Stomach (tissue), 9 donors: Measurements from ENCODE around the gene CDCA7L. TPM values are rescaled to one million over a fixed set of nuclear protein-coding genes. Genes with fewer than 3 reads are reported as not detected.

Experiments
- DNase-seq, 2 donors: peaks; one replicate each; pipeline versions ENCODE4 v3.0.0 to v3.0.0-alpha.2; 2013 to 2019
- H3K27ac ChIP-seq, 5 donors: fragments of 200-600 bp in 4 of 5; sonication (generic) in 4 of 5; one replicate each; pipeline ENCODE4 v1.5.1; 2013 to 2019; ENCODE audit warnings: mild to moderate bottlenecking in 1 of 5, moderate library complexity in 1 of 5
- H3K27me3 ChIP-seq, 3 donors: fragments of 200-600 bp; sonication (generic); one replicate each; pipeline ENCODE4 v1.5.1; 2017 to 2019; ENCODE audit warnings: mixed run types in 1 of 3
- H3K36me3 ChIP-seq, 4 donors: fragments of 200-600 bp; sonication (generic); 1 replicate in 3 of 4; 2 replicates in 1 of 4; pipeline ENCODE4 v1.5.1; 2016 to 2019
- H3K4me1 ChIP-seq, 4 donors: fragments of 200-600 bp; sonication (generic); one replicate each; pipeline ENCODE4 v1.5.1; 2016 to 2019
- H3K4me3 ChIP-seq, 4 donors: fragments of 200-600 bp; sonication (generic) in 3 of 4; one replicate each; pipeline ENCODE4 v1.5.1; 2016 to 2019; ENCODE audit warnings: mild to moderate bottlenecking in 1 of 4
- H3K9me3 ChIP-seq, 4 donors: fragments of 200-600 bp; sonication (generic); one replicate each; pipeline ENCODE4 v1.5.1; 2016 to 2019
- EP300 ChIP-seq: sonication (generic); formaldehyde crosslinking; IDR thresholded peaks from one replicate; pipeline ENCODE4 v1.6.1; 2017; ENCODE audit warnings: antibody characterized with exemption
- POLR2A ChIP-seq, 4 donors: fragments of 450-650 bp; IDR thresholded peaks; one replicate each; pipeline ENCODE4 v1.6.1; 2016; ENCODE audit warnings: antibody characterized with exemption in 4 of 4, control low read depth in 2 of 4, mild to moderate bottlenecking in 1 of 4, moderate library complexity in 1 of 4
- POLR2AphosphoS5 ChIP-seq, 3 donors: sonication (generic); formaldehyde crosslinking; IDR thresholded peaks; one replicate each; pipeline ENCODE4 v1.6.1; 2016; ENCODE audit warnings: antibody characterized with exemption in 3 of 3
- WGBS, 5 donors: extraction: QIAGEN DNeasy Blood & Tissue Kit in 3 of 5; methylation state at CpG; one replicate each; pipeline versions ENCODE4 v1.1.5 to v1.1.7; 2013 to 2018; 5-methylcytosine and 5-hydroxymethylcytosine counted together
- intact Hi-C: fragments of 100-400 bp; cut with DNase I; formaldehyde crosslinking; loops from one replicate; pipeline ENCODE4 v1.15.1; 2023; ENCODE audit warnings: low total_unique reads
- polyA plus RNA-seq, 3 donors: library from polyadenylated mRNA; stranded (reverse); fragments of 200-250 nt; gene quantifications; one replicate each; pipeline ENCODE4 v1.2.3, GENCODE V29; 2013
- total RNA-seq, 5 donors: library from RNA; depleted of rRNA; stranded (reverse); fragments of >200 nt; gene quantifications; one replicate each; pipeline versions ENCODE4 v1.1.0 to v1.2.3, GENCODE V29; 2014 to 2016
- TF ChIP-seq, protein P1 (sequence below), 7 experiments: fragments of 450-650 bp in 4 of 7; fragments of 200-600 bp in 3 of 7; sonication (generic) in 3 of 7; IDR thresholded peaks; one replicate each; pipeline ENCODE4 v1.5.1; 2016 to 2019; ENCODE audit warnings: antibody characterized with exemption in 7 of 7, control low read depth in 2 of 7, mild to moderate bottlenecking in 1 of 7
- donor health status: healthy with polysubstance abuse.
- donor health status: Bipolar disorder and iron deficiency.
- donor health status: healthy.

CDCA7L gene
- total and polyA plus RNA-seq, 8 donors = 5.4 to 89.8 (median 19.1) TPM

DNA sequence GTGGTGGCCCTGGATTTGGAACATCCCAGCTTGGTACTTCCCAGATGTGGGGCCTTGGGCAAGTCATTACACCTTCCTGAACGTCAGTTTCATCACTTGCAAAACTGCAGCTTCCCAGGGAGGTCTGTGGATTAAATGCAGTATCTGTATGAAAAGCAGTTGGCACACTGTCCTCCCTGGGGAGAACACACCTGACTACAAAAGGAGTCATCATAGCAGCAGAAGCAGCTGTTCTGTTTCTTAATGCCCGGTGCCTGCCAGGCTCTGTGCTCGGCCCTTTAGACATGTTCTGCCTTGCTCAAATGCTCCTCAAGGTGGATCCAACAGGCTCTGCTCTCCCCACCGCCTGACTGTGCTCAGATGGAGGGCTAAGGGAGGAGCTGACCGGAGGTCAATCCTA lies 31.0 kb downstream of the CDCA7L start:
- WGBS, 5 donors = 85 to 97% (median 93%) methylated on average over 5 of the region's 5 CpGs
- peaks cover 5 to 51% (median 45%) of the 10 kb centered on the region in 4 donors for H3K36me3 ChIP-seq

DNA sequence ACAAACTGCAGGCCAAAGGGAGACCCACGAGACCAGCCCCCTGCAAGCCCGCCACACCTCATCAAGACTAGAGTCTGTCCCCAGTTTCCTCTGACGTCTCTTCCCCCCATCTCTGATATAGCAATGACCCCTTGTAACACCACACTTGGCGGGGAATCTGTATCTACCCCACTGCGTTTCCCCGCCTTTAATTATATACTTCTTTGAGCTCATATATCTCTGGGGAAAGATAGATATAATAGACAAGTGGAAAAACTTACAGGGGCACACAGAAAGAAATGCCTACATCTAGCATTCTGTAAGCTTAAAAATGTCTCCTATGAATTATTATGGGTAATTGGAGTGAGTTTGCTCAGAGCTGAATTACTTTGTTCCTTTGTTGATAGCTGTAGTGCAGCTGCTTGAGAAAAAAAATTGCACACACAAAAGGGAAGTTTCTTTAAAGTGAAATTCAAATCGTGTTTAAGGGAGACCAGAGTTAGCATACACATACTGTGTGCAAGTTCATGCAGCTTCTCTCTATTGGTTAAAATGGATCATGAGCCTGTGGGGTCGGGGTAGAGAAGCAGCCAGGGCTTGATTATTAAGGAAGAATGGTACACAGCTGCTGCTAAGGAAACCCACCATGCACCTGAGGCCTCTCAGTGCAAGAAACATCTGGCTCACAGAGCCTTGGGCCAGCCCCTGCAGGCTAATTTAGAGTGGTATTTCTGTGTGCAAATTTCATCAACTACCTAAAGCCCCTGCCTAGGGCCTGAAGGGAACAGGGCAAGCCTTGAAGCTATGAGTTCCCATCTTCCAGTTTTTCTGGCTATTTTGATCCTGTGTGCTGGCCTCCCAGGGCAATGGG lies 32.5 kb downstream of the CDCA7L start:
- H3K27me3 ChIP-seq = no peaks in the 10 kb centered on the region
- H3K9me3 ChIP-seq = no peaks in the 10 kb centered on the region
- WGBS, 5 donors = 78 to 82% (median 79%) methylated on average over 8 of the region's 8 CpGs
- no peak overlapping the region for H3K27ac ChIP-seq
- peaks cover 6 to 65% (median 59%) of the 10 kb centered on the region in 4 donors for H3K36me3 ChIP-seq
- no peak overlapping the region for H3K4me3 ChIP-seq
- TF ChIP-seq EP300 = no peak
- TF ChIP-seq, protein P1, sequence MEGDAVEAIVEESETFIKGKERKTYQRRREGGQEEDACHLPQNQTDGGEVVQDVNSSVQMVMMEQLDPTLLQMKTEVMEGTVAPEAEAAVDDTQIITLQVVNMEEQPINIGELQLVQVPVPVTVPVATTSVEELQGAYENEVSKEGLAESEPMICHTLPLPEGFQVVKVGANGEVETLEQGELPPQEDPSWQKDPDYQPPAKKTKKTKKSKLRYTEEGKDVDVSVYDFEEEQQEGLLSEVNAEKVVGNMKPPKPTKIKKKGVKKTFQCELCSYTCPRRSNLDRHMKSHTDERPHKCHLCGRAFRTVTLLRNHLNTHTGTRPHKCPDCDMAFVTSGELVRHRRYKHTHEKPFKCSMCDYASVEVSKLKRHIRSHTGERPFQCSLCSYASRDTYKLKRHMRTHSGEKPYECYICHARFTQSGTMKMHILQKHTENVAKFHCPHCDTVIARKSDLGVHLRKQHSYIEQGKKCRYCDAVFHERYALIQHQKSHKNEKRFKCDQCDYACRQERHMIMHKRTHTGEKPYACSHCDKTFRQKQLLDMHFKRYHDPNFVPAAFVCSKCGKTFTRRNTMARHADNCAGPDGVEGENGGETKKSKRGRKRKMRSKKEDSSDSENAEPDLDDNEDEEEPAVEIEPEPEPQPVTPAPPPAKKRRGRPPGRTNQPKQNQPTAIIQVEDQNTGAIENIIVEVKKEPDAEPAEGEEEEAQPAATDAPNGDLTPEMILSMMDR (IDR thresholded peaks at IDR 0.05) = no peak
- no peak for TF ChIP-seq POLR2A (IDR thresholded peaks at IDR 0.05)
- no peak for TF ChIP-seq POLR2AphosphoS5 (IDR thresholded peaks at IDR 0.05)
- peaks cover 0 to 15% (median 5%) of the 10 kb centered on the region in 4 donors for H3K4me1 ChIP-seq
- no peak for DNase-seq
- intact Hi-C loops = no loop called here

More for the DNA sequence above, 31.0 kb downstream of the CDCA7L start:
- no peaks in the 10 kb centered on the region for H3K9me3 ChIP-seq
- H3K27me3 ChIP-seq = no peaks in the 10 kb centered on the region
- peaks cover 0 to 15% (median 6%) of the 10 kb centered on the region in 4 donors for H3K4me1 ChIP-seq
- TF ChIP-seq POLR2A (IDR thresholded peaks at IDR 0.05) (no peak), POLR2AphosphoS5 (IDR thresholded peaks at IDR 0.05) (no peak), EP300 (no peak)
- TF ChIP-seq, protein P1 (IDR thresholded peaks at IDR 0.05) = no peak
- intact Hi-C loops = no loop called here
- no peak overlapping the region for H3K4me3 ChIP-seq
- no peak for DNase-seq
- no peak overlapping the region for H3K27ac ChIP-seq

DNA sequence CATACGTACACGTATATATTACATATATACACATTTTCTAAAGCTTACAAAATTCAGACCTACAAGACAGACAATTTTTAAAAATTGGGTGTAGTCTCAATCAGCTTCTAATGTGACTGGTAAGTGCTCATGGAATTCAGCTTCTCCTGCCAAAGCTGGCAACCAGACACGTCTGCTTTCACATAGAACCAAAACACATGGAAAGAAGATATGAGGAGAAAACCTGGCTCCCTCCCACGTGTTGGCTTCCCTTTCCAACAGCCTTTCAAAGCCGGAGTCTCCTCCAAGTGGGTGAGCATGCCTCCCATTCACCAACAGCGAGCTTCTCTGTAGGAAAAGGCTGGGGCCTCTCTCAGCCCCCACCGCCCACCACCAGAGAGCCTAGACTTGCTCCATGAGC lies 33.4 kb downstream of the CDCA7L start:
- H3K4me3 ChIP-seq = no peak overlapping the region
- peaks cover 13 to 73% (median 67%) of the 10 kb centered on the region in 4 donors for H3K36me3 ChIP-seq
- 46 to 66% (median 57%) methylated on average over 7 of the region's 7 CpGs for WGBS, 5 donors
- peaks cover 0 to 15% (median 5%) of the 10 kb centered on the region in 4 donors for H3K4me1 ChIP-seq
- H3K9me3 ChIP-seq = no peaks in the 10 kb centered on the region
- DNase-seq = peak in 1 of 2 donors; percentile 24
- no peak overlapping the region for H3K27ac ChIP-seq
- TF ChIP-seq, protein P1 (IDR thresholded peaks at IDR 0.05) = no peak
- TF ChIP-seq POLR2AphosphoS5 (IDR thresholded peaks at IDR 0.05) (no peak), EP300 (no peak), POLR2A (IDR thresholded peaks at IDR 0.05) (no peak)
- intact Hi-C loops = no loop called here
- H3K27me3 ChIP-seq = no peaks in the 10 kb centered on the region

DNA sequence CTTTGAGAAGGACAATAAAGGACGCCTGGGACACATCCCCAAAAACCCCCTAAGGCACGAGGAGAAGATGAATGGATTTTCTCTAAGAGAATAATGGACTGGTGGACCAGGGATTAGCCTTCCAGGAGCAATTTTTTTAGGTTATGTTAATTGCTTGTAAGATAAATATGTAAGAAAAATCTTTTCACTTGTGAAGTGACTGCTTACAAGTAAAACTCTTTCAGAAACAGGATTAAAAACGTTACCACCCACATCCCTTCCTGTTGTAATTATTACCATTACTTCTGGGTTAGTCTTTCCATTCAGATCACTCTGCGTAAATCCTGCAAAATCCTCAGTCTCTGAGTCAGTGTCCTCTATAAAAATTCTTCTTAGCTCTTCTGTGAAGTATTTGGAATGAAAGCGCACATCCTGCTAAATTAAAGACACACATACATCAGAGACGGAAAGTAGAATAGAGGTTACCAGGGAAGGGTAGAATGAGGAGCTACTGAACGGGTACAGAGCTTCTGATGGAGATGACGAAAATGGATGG lies 34.3 kb downstream of the CDCA7L start:
- no peak for DNase-seq
- Histone ChIP-seq H3K27ac (no peak overlapping the region), H3K9me3 (no peaks in the 10 kb centered on the region), H3K27me3 (no peaks in the 10 kb centered on the region), H3K4me3 (no peak overlapping the region), H3K4me1 (peaks cover 0 to 15% (median 5%) of the 10 kb centered on the region in 4 donors), H3K36me3 (peaks cover 13 to 79% (median 73%) of the 10 kb centered on the region in 4 donors)
- intact Hi-C loops = no loop called here
- TF ChIP-seq POLR2AphosphoS5 (IDR thresholded peaks at IDR 0.05) (no peak), EP300 (no peak), POLR2A (IDR thresholded peaks at IDR 0.05) (no peak)
- TF ChIP-seq, protein P1 (IDR thresholded peaks at IDR 0.05) = no peak
- WGBS, 5 donors = 83 to 90% (median 85%) methylated on average over 8 of the region's 8 CpGs
